Pulmonary artery endothelial cell (primary cell): ENCODE data around the gene GNA12. TPM values are rescaled to one million over a fixed set of nuclear protein-coding genes. Genes with fewer than 3 reads are reported as not detected.
A peak's percentile ranks its signal among the peaks of the same experiment; 100 is the strongest.
"Not testable (repeated sequence)": the region's sequence is repeated elsewhere in the genome, so short reads cannot be mapped to it uniquely, and the experiment has no call there.

Experiments used
- DNase-seq: peaks from one replicate; pipeline ENCODE4 v3.0.0-alpha.2; 2011; ENCODE audit warnings: low read depth, low spot score
- total RNA-seq: library from RNA; depleted of rRNA; stranded (reverse); fragments of >200 nt; gene quantifications from 2 replicates; pipeline ENCODE4 v1.2.3, GENCODE V29; 2014

GNA12 gene
- total RNA-seq, 1 donor from 2014 or later: 20.4 TPM

DNA sequence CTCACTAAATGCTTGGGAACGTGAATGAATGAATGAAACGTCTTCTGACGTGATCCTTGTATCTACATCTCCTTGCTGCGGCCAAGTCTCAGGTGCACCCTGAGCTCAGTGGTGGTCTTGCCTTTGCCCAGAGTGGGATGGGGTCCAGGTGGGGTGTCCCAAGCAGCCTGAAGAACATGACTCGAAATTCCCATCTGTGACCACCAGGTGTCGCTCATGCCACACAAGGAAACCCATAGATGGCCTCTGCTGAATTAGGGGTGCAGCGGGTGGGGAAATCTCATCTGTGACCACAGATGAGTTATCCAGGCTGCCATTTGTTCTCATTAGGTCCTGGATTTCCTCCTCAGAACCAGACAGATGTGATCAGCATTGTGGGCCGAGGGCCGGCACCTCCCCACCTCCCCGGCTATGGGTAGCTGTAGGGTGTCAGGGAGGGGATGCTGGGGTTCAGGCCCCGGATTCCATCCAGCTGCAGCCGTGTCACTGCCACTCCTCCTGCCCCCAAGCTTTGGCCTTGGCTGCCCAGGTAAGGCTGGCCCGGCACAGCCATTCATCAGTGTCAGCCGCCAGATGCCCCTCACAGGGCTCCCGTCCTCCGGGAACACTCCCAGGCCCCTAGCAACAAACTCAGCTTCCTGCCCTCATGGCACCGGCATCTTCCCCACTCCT, 21.0 kb upstream of the GNA12 start:
- no peak for DNase-seq

GRCh38 chr7:2864204-2864985, 20.3 kb upstream of the GNA12 start:
- no peak for DNase-seq

- DNase-seq: peak; percentile 84
Observed at GRCh38 chr7:2863461-2864066, 19.5 kb upstream of the GNA12 start.

GRCh38 chr7:2862831-2863361, 18.8 kb upstream of the GNA12 start:
- no peak for DNase-seq

GRCh38 chr7:2861509-2861908, 17.4 kb upstream of the GNA12 start:
- no peak for DNase-seq

- DNase-seq: no peak
Observed at GRCh38 chr7:2860627-2861133, 16.6 kb upstream of the GNA12 start.

DNA sequence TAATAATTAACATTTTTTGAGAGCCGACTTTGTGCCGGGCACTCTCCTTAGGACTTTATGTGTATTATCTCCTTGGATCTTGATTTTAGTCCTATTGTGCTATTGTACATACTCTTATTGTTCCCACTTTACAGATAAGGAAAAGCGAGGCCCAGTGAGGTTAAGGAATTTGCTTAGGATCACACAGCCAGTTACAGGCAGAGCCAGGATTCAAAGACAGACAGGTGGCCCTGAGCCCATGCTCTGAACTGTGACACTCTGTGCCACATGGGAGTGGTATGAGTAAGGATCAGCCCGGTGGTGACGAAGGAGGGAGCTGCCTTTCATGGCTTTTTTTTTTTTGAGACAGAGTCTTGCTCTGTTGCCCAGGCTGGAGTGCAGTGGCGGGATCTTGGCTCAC, 15.8 kb upstream of the GNA12 start:
- no peak for DNase-seq

DNA sequence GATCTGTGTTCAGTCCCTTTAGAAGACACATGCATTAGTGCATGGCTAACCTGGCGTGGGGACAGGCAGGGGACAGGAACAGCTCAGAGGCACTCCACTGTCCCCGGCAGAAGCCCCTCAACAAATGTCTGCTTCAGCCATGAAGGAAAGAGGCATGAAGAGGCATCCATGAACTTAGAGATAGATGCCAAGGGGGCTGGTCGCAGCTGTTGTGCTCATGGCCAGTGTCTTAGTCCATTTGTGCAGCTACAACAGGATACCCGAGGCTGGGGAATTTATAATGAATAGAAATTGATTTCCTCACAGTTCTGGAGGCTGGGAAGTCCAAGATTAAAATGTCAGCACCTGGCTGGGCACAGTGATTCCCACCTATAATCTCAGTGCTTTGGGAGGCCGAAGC, 14.5 kb upstream of the GNA12 start:
- no peak for DNase-seq

DNA sequence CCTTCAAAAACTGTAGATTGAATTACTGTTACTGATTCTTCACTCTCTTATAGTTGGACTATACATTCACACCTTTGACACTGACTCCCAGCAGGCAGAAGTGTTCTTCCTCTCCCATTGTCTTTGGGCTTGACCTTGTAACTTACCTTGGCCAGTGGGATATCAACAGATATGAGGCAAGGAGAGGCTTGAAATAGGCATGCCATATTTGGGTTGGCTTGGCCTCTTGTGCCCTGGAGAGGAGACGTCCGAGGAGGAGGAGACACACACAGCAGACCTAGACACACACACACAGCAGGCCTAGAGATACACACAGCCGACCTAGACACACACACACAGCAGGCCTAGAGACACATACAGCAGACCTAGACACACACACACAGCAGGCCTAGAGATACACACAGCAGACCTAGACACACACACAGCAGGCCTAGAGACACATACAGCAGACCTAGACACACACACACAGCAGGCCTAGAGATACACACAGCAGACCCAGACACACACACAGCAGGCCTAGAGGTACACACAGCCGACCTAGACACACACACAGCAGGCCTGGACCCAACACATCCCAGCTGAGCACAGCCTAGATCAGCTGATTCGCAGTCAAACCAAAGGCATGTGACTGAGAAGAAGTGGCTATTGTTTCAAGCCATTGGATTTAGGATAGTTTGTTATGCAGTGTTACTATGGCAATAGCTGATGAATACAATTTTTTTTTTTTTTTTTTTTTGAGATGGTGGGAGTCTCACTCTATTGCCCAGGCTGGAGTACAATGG, 12.5 kb upstream of the GNA12 start:
- no peak for DNase-seq

- no peak for DNase-seq
Observed at GRCh38 chr7:2855386-2855785, 11.3 kb upstream of the GNA12 start.

DNA sequence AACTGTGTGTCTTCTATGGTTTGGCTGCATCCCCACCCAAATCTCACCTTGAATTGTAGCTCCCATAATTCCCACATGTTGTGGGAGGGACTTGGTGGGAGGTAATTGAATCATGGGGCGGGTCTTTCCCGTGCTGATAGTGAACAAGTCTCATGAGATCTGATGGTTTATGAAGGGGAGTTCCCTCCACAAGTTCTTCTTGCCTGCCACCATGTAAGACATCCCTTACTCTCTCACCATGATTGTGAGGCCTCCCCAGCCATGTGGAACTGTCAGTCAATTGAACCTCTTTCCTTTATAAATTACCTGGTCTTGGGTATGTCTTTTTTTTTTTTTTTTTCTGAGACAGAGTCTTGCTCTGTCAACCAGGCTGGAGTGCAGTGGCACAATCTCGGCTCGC, 9.4 kb upstream of the GNA12 start:
- DNase-seq: not testable (repeated sequence)

DNA sequence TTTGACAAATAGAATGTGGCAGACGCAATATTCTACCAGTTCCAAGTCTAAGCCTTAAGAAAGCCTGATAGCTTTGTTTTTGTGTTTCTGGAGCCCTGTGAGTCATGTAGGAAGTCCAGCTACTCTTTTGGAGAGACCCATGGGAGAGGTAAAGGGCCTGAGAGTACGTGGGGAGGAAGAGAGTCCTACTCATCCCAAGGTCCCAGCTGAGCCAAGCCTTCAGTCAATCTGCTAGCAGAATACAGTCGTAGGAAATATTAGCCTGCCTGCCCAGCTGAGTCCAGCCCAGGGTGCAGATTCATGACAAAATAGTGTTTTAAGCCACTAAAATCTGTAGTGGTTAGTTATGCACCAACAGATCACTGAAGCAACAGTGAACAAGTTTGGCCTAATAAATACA, 9.0 kb upstream of the GNA12 start:
- no peak for DNase-seq

DNA sequence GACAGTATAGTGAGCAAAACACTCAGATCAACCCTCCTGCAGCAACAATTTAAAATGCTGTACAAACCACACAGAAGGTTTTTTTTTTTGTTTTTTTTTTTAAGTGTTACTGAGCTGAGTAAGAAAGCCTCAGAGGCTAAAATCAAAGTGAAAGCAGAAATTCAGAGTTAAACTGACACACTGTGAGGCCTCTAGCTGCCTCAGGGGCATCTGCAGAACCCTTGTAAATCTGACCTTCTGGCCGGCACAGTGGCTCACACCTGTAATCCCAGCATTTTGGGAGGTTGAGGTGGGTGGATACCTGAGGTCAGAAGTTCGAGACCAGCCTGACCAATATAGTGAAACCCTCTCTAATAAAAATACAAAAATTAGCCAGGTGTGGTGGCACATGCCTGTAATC, 7.4 kb upstream of the GNA12 start:
- no peak for DNase-seq

DNA sequence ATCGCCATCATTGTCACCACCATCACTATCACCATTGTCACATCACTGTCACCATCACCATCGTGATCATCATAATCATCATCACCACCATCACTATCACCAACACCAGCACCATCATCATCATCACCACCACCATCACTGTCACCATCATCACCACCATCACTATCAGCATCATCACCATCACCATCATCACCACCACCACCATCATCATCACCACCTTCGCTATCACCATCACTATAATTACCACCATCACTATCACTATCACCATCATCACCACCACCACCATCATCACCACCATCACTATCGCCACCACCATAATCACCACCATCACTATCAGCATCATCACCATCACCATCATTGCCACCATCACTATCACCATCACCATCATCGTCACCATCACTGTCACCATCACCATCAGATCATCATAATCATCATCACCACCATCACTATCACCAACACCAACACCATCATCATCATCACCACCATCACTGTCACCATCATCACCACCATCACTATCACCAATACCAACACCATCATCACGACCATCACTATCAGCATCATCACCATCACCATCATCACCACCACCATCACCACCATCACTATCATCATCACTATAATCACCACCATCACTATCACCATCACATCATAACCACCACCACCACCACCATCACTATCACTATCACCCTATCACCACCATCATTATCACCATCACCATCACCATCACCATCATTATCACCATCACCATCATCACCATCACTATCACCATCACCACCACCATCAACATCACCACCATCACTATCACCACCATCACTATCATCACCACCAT, 6.0 kb upstream of the GNA12 start:
- DNase-seq: no peak

- DNase-seq: no peak
Observed at GRCh38 chr7:2845034-2845592, 1.0 kb upstream of the GNA12 start.

GRCh38 chr7:2843711-2844152, 376 bp downstream of the GNA12 start:
- DNase-seq: no peak

DNA sequence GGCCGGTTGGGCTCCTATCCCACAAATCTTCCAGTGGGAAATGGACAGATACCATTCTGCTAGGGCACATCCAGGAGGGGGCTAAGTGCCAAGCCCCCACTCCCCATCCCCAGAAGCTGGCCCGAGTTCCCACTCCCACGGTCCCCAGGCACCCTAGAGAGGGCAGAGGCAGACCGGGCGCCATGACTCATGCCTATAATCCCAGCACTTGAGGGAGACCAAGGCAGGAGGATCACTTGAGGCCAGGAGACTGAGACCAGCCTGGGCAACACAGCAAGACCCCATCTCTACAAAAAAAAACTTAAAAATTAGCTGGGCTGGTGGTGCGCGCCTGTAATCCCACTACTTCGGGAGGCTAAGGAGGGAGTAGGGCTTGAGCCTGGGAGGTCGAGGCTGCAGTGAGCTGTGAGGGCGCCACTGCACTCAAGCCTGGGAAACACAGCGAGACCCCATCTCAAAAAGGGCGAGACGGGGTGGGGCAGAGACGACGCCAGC, 870 bp downstream of the GNA12 start:
- DNase-seq: no peak

- DNase-seq: no peak
Observed at GRCh38 chr7:2841907-2842306, 2.2 kb downstream of the GNA12 start.

DNA sequence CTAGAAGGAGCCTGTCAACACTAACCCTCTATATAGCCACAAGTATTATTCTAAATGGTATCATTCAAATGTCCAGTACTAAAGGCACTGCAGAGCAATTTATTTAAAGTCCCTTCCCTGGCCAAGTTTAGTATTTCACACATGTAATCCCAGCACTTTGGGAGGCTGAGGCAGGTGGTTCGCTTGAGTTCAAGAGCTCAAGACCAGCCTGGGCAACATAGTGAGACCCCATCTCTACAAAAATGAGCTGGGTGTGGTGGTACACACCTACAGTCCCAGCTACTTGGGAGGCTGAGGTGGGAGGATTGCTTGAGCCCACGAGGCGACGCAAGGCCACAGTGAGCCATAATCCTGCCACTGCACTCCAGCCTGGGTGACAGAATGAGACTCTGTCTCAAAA, 3.6 kb downstream of the GNA12 start:
- DNase-seq: no peak
